Fibroblast of mammary gland (primary cell): ENCODE data around the gene NDFIP2.

Experiments used
- DNase-seq: peaks from one replicate; pipeline ENCODE4 v3.0.0-alpha.2; 2010; ENCODE audit warnings: low read depth
- H3K4me3 ChIP-seq: 2 replicates; pipeline ENCODE4 v1.5.1; 2011; ENCODE audit warnings: low read depth, mild to moderate bottlenecking, low read length, moderate library complexity; ENCODE audit not compliant: control insufficient read depth
- TF ChIP-seq, protein P1 (sequence below): conservative IDR thresholded peaks from 2 replicates; pipeline ENCODE4 v1.5.1; 2011; ENCODE audit warnings: low read depth, low read length, inconsistent platforms; ENCODE audit not compliant: control insufficient read depth, insufficient read depth

Gene NDFIP2

DNA sequence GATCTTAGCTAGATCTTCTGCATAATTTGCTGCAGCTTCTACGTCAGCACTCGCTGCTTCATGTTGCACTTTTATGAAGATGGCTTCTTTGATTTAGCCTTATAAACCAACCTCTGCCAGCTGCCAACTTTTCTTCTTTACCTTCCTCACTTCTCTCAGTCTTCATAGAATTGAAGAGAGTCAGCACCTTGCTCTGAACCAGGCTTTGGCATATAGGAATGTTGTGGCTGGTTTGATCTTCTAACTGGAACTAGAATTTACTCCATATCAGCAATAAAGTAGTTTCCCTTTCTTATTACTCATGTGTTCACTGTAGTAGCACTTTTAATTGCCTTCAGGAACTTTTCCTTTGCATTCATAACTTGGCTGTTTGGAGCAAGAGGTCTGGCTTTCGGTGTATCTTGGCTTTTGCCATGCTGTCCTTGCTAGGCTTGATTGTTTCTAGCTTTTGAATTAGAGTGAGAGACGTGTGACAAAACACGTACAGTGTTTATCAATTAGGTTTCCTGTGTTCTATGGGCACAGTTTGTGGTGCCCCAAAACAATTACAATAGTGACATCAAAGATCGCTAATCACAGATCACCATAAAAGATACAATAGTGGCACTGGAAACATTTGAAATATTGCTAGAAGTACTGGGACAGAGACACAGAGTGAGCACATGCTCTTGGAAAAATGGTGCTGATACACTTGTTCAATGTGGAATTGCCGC is 50.7 kb downstream of the NDFIP2 start:
- no peak overlapping the region for H3K4me3 ChIP-seq
- TF ChIP-seq, protein P1, sequence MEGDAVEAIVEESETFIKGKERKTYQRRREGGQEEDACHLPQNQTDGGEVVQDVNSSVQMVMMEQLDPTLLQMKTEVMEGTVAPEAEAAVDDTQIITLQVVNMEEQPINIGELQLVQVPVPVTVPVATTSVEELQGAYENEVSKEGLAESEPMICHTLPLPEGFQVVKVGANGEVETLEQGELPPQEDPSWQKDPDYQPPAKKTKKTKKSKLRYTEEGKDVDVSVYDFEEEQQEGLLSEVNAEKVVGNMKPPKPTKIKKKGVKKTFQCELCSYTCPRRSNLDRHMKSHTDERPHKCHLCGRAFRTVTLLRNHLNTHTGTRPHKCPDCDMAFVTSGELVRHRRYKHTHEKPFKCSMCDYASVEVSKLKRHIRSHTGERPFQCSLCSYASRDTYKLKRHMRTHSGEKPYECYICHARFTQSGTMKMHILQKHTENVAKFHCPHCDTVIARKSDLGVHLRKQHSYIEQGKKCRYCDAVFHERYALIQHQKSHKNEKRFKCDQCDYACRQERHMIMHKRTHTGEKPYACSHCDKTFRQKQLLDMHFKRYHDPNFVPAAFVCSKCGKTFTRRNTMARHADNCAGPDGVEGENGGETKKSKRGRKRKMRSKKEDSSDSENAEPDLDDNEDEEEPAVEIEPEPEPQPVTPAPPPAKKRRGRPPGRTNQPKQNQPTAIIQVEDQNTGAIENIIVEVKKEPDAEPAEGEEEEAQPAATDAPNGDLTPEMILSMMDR, result no peak
- DNase-seq, result no peak

DNA sequence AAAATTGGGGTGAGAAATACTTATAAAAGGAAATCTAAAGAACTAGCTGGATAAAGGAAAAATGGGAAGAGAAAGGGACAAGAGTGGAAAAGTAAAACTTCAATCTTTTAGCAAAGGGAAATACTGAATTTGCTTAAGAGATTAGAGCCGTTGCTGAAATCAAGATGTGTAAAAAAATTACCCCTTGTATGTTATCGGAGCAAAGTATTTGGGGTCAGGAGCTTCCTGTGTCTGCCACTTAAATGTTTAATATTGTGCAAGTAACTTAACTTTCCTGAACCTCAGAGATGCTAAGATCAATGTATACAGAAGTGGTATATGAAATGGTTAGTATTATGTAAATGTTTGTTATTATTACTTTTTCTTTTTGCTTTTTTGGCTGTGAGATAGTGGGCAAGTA is 51.6 kb downstream of the NDFIP2 start:
- TF ChIP-seq, protein P1, result no peak
- no peak for DNase-seq
- H3K4me3 ChIP-seq, result no peak overlapping the region

DNA sequence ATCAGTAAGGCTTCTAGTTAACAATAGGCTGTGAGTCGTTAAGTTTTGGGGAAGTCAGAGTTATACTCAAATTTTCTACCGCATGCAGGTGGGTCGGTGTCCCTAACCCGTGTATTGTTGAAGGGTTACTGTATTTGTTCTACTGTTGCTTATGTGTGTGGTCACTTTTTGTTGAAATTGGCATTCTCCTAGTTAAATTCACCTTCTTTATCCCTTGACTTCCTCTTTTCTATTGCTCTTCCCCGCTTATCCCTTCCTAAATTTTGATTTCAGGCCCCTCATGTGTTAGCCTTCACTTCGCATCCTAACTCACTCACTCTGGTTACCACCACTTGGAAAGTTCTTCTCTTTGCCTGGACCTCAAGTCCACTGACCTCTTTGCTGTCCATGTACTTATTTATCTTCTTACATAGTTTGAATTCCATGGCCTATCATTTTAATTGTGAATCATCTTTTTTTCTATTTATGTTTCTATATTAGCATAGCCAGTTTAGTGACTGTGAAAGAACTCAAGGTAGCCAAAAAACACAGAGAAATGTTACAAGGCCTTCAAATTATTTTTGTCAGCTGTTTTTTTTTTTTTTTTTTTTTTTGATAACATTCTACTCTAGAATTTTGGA is 52.9 kb downstream of the NDFIP2 start:
- TF ChIP-seq, protein P1, result no peak
- peak; percentile 8 for DNase-seq
- H3K4me3 ChIP-seq, result no peak overlapping the region

DNA sequence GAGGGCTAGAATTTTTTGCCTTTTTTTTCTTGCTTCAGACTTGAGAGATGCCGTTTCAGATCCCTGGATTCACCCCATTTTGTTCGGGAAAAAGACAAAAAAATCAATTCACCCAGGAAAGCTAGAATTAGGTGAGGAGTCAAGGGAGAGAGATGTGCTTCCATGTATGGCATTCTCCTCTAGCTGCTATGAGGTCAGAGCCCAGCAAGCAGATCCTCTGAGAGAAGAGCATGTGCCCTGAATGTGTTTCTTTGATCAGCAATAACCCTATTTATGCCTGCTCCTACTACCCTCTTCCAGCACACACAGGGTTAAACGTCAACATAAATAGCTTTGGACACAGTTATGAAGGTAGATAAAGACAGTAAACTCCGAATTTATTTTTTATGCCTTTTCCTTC is 53.6 kb downstream of the NDFIP2 start:
- H3K4me3 ChIP-seq, result no peak overlapping the region
- TF ChIP-seq, protein P1, result no peak
- peak; percentile 28 for DNase-seq

DNA sequence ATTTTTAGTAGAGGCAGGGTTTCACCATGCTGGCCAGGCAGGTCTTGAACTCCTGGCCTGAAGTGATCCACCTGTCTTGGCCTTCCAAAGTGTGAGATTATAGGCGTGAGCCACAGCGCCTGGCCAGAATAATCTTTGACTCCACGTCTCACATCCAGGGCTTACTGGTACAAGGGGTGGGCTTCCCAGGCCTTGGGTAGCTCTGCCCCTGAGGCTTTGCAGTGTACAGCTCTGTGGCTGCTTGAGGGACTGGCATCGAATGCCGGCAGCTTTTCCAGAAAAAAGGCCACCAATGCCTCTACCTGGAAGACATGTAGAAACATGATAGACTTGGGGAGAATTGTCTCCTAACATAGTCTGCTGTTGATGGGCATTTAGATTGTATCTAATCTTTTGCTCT is 57.8 kb downstream of the NDFIP2 start:
- no peak overlapping the region for H3K4me3 ChIP-seq
- TF ChIP-seq, protein P1, result no peak
- no peak for DNase-seq

DNA sequence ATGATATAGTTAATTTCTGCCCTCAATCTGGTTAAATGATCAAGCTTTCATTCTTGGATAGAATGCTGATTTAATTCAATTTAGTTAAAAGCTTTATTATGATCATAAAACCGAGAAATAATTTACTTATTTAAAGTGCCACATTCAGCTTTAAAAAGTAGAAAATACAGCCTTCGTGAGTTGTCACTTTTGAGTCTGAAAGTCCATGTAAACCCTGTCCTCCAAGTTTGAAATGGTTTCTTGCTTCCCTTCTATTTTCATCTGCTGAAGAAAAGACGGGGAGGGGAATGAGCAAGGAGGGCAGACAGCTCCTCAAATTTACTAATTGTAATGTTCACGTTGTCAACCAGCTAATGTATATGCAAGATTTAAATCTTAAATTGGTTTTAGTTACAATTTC is 59.5 kb downstream of the NDFIP2 start:
- no peak for DNase-seq
- TF ChIP-seq, protein P1, result no peak
- no peak overlapping the region for H3K4me3 ChIP-seq

DNA sequence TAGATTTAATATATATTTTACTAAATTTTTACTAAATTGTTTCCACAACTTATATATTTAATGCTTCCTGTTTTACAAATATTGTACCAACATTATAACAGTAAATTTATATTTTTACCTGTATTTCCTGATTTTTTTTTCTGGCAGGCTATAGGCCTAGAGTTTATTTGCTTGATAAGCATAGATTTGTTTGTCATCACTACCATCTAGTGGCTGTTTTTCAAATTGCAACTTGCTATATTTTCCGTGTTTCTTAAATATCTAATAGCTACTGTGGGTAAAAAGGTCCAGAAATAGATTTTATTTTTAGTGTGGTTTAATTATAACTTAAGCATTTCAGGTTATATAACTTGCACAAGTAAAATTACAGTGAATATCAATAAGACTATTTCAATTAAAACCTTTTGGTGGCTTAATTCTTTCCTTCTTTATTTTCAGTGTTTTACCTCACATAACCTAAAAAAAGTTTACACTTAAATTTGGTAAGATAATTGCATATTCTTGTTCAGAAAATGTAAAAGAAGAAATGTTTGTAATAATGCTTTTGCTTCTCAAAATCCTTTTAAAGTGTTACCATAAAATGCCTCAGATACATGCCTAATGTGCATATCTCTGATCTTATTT is 60.6 kb downstream of the NDFIP2 start:
- H3K4me3 ChIP-seq, result no peak overlapping the region
- peak; percentile 75 for DNase-seq
- TF ChIP-seq, protein P1, result peak; percentile 63
